GM21723 (cell line): ENCODE data around the gene DDX17.

Experiments used
- ATAC-seq: cut with Tn5 transposase; IDR thresholded peaks from one replicate; pipeline ENCODE4 v1.9.1; 2021; ENCODE audit warnings: mild to moderate bottlenecking, moderate library complexity; ENCODE audit not compliant: unreplicated experiment

The DDX17 gene

GRCh38 chr22:38506118-38506962 is at the start of gene DDX17:
Gene DDX17 (minus strand): TSS chr22:38506311.
- ATAC-seq = peak; percentile 81

DNA sequence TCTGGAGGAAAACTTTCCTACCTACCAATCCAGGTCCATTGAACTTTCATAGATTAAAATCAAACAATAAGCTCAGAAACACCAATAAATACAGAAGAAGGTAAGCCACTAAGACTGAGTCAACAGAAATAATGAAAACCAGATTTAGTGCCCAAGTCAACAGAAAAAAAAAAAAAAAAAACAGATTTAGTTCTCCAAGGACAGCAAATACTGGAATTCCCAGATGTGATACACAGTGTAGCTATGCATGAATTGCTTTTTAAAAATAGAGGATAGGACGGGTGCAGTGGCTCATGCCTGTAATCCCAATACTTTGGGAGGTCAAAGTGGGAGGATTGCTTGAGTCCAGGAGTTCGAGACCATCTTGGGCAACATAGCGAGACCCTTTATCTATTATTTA is 48.2 kb upstream of the DDX17 start:
- ATAC-seq = no peak

- no peak for ATAC-seq
Observed at GRCh38 chr22:38549101-38549894, 43.2 kb upstream of the DDX17 start.

- no peak for ATAC-seq
Observed at GRCh38 chr22:38540701-38541100, 34.6 kb upstream of the DDX17 start.

- no peak for ATAC-seq
Observed at GRCh38 chr22:38531251-38531938, 25.3 kb upstream of the DDX17 start.

DNA sequence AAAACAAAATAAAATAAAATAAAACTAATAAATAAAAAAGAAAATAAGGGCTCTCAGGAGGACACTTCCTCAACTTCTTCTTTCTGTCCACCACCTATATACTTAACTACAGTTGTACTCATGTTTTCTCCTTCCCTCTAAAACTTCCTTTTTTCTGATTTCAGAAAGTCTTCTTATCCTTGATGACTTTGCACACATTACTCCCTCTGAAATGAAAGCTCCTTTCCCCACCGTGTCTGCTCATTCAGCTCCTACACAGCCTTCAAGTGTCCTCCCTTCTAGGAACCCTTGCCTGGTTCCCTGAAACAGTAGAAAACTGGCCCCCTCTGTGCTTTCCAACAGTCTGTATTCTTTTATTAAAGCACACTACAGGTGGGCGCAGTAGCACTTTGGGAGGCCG is 18.3 kb upstream of the DDX17 start:
- ATAC-seq = no peak

DNA sequence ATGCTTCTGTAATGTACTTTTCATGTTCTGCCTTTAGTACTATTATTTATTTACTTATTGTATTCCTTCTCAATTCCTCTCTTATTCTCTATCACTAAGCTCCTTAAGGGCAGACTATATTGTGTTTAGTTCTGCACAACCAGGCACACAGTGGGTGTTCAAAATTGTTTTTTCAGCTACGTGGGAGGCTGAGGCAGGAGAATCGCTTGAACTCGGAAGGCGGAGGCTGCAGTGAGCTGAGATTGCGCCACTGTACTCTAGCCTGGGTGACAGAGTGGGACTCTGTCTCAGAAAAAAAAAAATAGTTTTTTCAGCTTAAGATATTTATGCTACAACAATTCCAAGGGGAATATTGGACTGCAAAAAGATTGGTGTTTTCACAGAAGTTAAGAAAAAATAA is 17.4 kb upstream of the DDX17 start:
- ATAC-seq = no peak

DNA sequence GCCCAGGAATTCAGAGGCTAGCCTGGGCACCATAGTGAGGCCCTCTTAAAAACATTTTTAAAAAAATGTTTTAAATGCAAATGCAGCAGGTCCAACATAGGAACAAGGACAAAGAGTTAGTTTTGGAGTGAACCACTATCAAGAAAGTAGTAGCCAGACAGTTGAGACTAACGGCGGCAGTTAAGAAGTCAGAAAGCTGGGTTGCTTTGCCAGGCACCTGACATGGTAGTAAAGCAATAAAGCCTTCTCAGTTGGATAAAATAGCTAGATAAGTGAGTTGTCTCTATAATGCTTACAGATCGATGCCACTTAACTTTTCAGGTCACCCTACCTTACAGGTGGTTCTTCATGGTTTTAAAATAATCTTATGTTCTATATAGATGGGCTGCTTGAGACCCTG is 16.9 kb upstream of the DDX17 start:
- no peak for ATAC-seq

GRCh38 chr22:38519453-38520250 is 13.5 kb upstream of the DDX17 start:
- ATAC-seq = no peak

DNA sequence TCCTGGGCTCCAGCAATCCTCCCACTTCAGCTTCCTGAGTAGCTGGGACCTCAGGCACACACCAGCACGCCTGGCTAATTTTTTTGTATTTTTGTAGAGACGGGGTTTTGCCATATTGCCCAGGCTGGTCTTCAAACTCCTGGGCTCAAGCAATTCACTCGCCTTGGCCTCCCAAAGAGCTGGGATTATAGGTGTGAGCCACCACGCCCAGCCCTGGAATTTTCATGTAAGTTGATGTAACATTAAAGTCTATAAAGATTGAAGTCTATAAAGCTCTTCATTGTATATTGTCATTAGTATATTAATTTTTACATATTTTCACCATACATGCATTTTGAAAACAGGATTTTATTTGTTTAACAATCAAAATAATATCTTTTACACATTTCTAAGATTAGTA is 12.5 kb upstream of the DDX17 start:
- ATAC-seq = no peak

- no peak for ATAC-seq
Observed at GRCh38 chr22:38513063-38513462, 7.0 kb upstream of the DDX17 start.

DNA sequence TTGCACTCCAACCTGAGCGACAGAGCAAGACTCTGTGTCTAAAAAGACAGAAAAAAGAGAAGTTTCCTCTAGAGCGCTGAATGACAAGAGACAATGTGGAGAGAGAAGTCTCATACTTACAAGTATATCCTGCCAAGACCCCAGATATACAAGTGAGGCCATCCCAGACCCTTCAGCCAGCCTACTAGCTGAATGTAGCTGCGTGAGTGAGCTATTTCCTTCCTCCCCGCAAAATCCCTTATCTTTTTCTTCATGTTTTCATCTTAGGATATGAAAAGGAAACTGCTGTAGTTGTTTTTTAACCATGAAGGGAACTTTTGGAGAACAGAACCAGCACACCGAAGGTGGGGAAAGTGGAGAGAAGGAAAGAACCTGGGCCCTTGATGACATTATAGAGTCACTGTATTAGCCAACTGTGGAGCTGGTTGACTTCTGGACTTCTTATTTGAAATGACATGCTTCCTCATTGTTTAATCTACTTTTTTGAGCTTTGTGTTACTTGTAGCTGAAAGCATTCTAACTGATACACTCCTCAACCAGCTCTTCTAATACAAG is 4.4 kb upstream of the DDX17 start:
- ATAC-seq = no peak

DNA sequence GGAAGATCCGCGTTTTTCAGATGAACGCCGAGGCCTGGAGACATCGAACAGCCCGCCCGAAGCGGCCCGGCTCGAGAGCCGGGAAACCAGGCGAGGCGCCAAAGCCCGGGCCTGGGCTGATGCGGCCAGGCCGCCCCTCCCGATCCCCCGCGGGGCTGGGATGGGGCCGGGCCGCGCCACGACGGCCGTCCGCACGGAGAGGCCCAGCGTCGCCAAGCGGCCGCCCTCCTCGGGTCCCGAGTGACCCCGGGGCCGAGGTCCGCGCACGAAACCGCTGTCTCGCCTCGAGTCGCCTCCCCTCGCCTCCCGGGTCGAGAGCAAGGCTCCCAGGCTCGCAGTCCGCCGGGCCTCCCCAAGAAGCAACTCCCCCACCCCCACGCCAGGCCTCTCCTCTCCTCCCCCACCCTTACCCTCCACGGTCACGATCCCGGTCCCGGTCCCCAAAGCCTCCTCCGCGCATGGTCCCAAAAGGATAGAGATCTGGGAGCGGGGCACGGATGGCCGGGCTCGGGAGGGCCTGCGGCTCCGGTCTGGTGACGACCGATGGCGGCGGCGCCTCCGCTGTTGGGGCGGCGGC is 482 bp downstream of the DDX17 start:
- ATAC-seq = peak; percentile 27

DNA sequence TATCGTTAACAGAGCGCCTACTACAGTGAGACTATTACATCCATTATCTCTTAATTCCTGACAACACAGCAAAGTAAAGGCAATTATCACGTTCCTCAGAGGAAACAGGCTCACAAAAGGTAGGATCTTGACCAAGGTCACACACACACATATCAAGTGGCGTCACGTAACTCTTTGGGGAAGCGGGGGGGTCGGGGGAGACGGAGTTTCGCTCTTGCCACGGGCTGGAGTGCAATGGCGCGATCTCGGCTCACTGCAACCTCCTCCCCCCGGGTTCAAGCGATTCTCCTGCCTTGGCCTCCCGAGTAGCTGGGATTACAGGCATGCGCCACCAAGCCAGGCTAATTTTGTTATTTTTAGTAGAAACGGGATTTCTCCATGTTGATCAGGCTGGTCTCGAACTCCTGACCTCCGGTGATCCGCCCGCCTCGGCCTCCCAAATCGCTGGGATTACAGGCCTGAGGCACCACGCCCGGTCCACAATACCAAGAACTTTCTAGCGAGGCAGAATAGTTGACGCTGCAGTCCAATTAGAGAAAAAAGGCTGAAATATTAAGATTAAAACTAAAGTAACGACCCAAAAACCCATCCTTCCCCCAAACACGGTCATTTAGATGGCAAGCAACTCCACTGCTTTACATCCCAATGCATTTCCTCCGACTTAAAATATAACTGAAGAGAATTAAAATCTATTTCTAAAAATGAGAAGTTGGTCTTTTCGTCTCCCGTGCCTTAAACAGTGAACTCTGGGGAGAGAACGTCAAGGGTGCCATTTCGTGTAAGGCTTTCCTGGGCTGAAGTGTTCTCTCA is 1.2 kb downstream of the DDX17 start:
- no peak for ATAC-seq

- ATAC-seq = no peak
Observed at GRCh38 chr22:38503021-38503420, 3.1 kb downstream of the DDX17 start.

- no peak for ATAC-seq
Observed at GRCh38 chr22:38501797-38502672, 4.1 kb downstream of the DDX17 start.

- ATAC-seq = no peak
Observed at GRCh38 chr22:38497869-38498268, 8.2 kb downstream of the DDX17 start.

GRCh38 chr22:38494939-38495338 is 11.2 kb downstream of the DDX17 start:
- no peak for ATAC-seq
